GM12892 (cell line): ENCODE results near the gene CLSTN2.

Source experiments
- POLR2A ChIP-seq: IDR thresholded peaks from 2 replicates; pipeline ENCODE4 v1.6.1; 2011; ENCODE audit warnings: low read depth, low read length, control low read depth
- POLR2AphosphoS5 ChIP-seq: IDR thresholded peaks from 2 replicates; pipeline ENCODE4 v1.6.1; 2011; ENCODE audit warnings: low read depth, low read length, control low read depth

DNA sequence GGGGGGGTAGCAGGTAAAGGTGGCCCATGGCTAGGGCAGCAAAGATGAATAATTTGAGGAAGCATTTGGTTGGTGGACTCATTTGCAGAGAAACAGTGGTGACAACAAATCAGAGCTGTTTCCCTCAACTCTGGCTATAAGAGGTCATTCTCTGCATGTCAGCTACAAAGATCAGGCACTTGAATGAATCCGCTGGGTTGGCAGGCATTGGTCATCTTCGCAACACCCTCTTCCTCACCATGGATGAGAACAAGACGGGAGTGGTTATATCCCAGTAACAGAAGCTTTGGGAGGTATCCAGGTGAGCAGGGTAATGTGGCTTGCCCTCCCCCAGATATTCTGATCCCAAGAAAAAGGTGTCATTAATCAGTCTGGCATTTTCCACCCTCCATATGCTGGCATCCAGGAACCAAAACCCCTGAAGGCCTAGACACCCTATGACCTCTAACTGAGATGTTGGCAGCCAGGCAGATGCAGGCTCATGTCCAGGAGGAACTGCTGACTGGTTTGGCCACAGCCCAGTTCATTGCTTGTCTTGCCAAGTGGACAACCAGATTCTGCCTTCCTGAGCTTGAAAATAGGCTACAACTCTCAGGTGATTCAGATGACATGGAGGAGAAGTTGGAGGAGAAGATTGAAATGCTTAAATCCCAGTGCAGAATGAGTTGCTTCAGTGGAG is 634.0 kb downstream of the CLSTN2 start:
- TF ChIP-seq POLR2AphosphoS5 (no peak), POLR2A (no peak)
